Spleen (tissue), 7 donors: ENCODE results near the gene PTTG1IP.

Experiments used
- CTCF ChIP-seq, 11 experiments: fragments of 200-600 bp in 7 of 11; fragments of 450-650 bp in 4 of 11; sonication (generic) in 4 of 11; IDR thresholded peaks in 8 of 11; conservative IDR thresholded peaks in 3 of 11; 1 replicate in 7 of 11; 2 replicates in 4 of 11; pipeline versions ENCODE4 v1.4.0 to v1.8.0; 2016 to 2021; ENCODE audit warnings: antibody characterized with exemption in 11 of 11, inconsistent platforms in 4 of 11, mild to moderate bottlenecking in 1 of 11
- POLR2A ChIP-seq, 3 donors: fragments of 450-650 bp; IDR thresholded peaks; one replicate each; pipeline ENCODE4 v1.5.1; 2017; ENCODE audit warnings: antibody characterized with exemption in 3 of 3, mild to moderate bottlenecking in 1 of 3
- donor health status: DM: no; HTN: no; CAD: no; lungs with moderate emphysema.
- donor health status: DM: no; HTN: no; CAD: no.
- donor health status: DM: no; HTN: no; CAD: no.

DNA sequence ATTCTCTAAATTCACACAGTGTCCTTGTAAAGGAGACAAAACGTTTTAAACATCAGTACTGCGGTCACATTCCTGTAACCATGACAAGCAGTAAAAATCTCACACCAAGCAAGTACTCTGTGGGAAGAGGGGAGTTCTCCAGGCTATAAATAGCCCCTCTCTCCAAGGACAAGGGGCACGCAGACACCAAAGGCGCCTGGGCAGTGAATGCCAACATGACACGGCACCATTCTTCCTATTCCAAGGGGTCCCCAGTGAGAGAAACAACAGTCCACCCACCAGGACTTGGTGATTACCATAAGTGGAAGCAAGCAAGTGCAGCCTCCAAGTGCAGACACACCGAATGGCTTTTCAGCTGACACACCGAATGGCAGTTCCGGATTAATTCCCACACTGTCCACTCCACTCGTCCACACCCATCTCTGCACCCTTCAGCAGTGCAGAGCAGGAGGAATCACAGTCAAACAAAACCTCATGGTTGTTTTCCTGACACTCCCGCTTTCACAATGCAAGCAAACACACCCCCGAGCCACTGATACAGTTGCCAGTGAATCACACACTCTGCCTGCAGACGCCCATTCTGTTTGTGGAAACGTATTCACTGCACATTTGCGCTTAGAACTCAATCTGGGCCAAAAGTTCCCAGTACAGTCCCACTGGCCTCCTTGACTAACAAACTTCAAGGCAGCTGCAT is 1.8 kb downstream of the PTTG1IP start:
- no peak for TF ChIP-seq CTCF (IDR thresholded peaks at IDR 0.05 in 8 of 11, conservative IDR thresholded peaks at IDR 0.05 in 3 of 11)
- TF ChIP-seq POLR2A (IDR thresholded peaks at IDR 0.05): no peak
